A549 treated with Hydrocortisone at 1 μM for 4 hours (cell line): ENCODE measurements around the gene FBXL20. TPM values are rescaled to one million over a fixed set of nuclear protein-coding genes. Genes with fewer than 3 reads are reported as not detected.

Experiments used
- total RNA-seq: library from RNA; stranded (reverse); fragments of 200-300 nt; extraction: Qiagen RNA extraction; gene quantifications from 5 replicates; pipeline ENCODE4 v1.2.3, GENCODE V29; 2022

The FBXL20 gene
- total RNA-seq = 6.2 to 8.3 TPM (median 7.3 TPM) in 5 replicates

GRCh38 chr17:39401412-39402243 lies at the start of gene FBXL20:
TSS of gene FBXL20 (minus strand) at chr17:39401626. CDS start at chr17:39401402, 224 bp downstream.

GRCh38 chr17:39450847-39451581 lies 49.6 kb upstream of the FBXL20 start, which contains the start of gene MED1:
TSS of gene MED1 (minus strand) at chr17:39451263. CDS start at chr17:39451062, 201 bp downstream.

GRCh38 chr17:39225308-39225958 lies 176.0 kb downstream of the FBXL20 start, which contains the start of gene STAC2:
TSS of gene STAC2 (minus strand) at chr17:39225945. CDS start at chr17:39225502, 443 bp downstream.

Other genes with a start within 250 kb of the FBXL20 start
- gene PLXDC1, start 250.0 kb downstream of the FBXL20 start, total RNA-seq = 0.02 to 0.33 TPM (median 0.14 TPM) in 5 replicates
- gene ARL5C, start 235.5 kb downstream of the FBXL20 start, total RNA-seq = not detected in 5 replicates
- gene CACNB1, start 204.0 kb downstream of the FBXL20 start, total RNA-seq = 4.8 to 6.3 TPM (median 5.3 TPM) in 5 replicates
- 3,879 to 4,178 TPM (median 3,969 TPM) in 5 replicates for gene RPL19, start 201.3 kb downstream of the FBXL20 start, total RNA-seq
- 3.5 to 4.8 TPM (median 4.0 TPM) in 5 replicates for gene STAC2, start 175.7 kb downstream of the FBXL20 start, total RNA-seq
- 25.2 to 38.1 TPM (median 29.4 TPM) in 5 replicates for gene MED1, start 49.6 kb upstream of the FBXL20 start, total RNA-seq
- 28.8 to 39.4 TPM (median 35.1 TPM) in 5 replicates for gene CDK12, start 59.9 kb upstream of the FBXL20 start, total RNA-seq
- gene NEUROD2, start 206.3 kb upstream of the FBXL20 start, total RNA-seq = not detected in 5 replicates
- 0.12 to 0.18 TPM (median 0.13 TPM) in 4 of 5 replicates, not detected in the other for gene PPP1R1B, start 225.3 kb upstream of the FBXL20 start, total RNA-seq
- gene STARD3, start 235.5 kb upstream of the FBXL20 start, total RNA-seq = 48.1 to 62.3 TPM (median 56.4 TPM) in 5 replicates